ENCODE results near the gene LRRC39. TPM values are rescaled to one million over a fixed set of nuclear protein-coding genes. Genes with fewer than 3 reads are reported as not detected.
"Not testable (repeated sequence)": the region's sequence is repeated elsewhere in the genome, so short reads cannot be mapped to it uniquely, and the experiment has no call there.

LRRC39 gene
- total RNA-seq, 1 donor from 2014 or later = 1.2 TPM

DNA sequence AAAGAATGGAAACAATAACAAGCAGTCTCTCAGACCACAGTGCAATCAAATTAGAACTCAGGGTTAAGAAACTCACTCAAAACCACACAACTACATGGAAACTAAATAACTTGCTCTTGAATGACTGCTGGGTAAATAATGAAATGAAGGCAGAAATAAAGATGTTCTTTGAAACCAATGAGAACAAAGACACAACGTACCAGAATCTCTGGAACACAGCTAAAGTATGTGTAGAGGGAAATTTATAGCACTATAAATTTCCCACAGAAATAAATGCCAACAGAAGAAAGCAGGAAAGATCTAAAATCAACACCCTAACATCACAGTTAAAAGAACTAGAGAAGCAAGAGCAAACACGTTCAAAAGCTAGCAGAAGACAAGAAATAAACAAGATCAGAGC lies 24.6 kb upstream of the LRRC39 start:
- not testable (repeated sequence) for H3K4me3 ChIP-seq, H3K4me1 ChIP-seq
- H3K36me3 ChIP-seq = peaks cover 0 to 45% of the 10 kb centered on the region in 2 donors

DNA sequence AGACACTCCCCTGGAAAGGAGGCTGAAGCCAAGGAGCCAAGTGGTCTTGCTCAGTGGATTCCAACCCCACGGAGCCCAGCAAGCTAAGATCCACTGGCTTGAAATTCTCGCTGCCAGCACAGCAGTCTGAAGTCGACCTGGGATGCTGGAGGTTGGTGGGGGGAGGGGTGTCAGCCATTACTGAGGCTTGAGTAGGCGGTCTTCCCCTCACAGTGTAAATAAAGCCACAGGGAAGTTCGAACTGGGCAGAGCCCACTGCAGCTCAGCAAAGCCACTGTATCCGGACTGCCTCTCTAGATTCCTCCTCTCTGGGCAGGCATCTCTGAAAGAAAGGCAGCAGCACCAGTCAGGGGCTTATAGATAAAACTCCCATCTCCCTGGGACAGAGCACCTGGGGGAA lies 22.0 kb upstream of the LRRC39 start:
- peaks cover 0 to 30% of the 10 kb centered on the region in 2 donors for H3K36me3 ChIP-seq
- not testable (repeated sequence) for H3K27me3 ChIP-seq

More for the DNA sequence above, 24.6 kb upstream of the LRRC39 start:
- H3K27me3 ChIP-seq; H3K27ac ChIP-seq; DNase-seq (ENCODE audit: extremely low spot score in 2 of 2); H3K9me3 ChIP-seq; intact Hi-C loops (cut with DNase I): not testable (repeated sequence)
- peak in 1 of 2 donors; percentile 44 for TF ChIP-seq POLR2AphosphoS5 (IDR thresholded peaks at IDR 0.05; ENCODE audit: insufficient read depth in 1 of 2, low read depth in 1 of 2)

DNA sequence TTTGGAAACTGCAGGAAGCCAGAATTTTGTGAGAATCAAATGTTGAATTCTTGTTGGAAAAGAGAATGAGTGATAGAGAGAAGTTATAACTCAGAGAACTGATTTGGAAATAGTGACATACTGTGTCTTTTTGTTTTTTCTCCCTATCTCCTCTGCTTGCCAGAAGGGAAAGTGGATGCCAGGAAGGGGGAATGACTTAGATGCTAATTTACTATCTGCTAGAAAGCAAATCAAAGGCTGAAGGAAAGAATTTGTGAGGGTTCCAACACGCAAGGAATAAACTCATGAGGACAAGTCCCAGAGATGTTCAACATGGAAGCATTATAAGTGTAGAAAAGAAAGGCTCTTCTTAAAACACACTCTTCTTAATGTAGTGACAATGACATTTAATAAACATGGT lies 20.5 kb upstream of the LRRC39 start:
- H3K27me3 ChIP-seq = no peaks in the 10 kb centered on the region
- intact Hi-C loops (cut with DNase I) = no loop called here
- peaks cover 0 to 30% of the 10 kb centered on the region in 2 donors for H3K36me3 ChIP-seq
- TF ChIP-seq POLR2AphosphoS5 (IDR thresholded peaks at IDR 0.05; ENCODE audit: insufficient read depth in 1 of 2, low read depth in 1 of 2) = no peak
- no peak for TF ChIP-seq CTCF (IDR thresholded peaks at IDR 0.05)
- TF ChIP-seq POLR2A (IDR thresholded peaks at IDR 0.05) = no peak
- no peak for DNase-seq (ENCODE audit: extremely low spot score in 2 of 2)
- H3K9me3 ChIP-seq = no peaks in the 10 kb centered on the region
- no peaks in the 10 kb centered on the region for H3K4me1 ChIP-seq
- H3K4me3 ChIP-seq = no peak overlapping the region
- no peak overlapping the region for H3K27ac ChIP-seq

More for the DNA sequence above, 22.0 kb upstream of the LRRC39 start:
- H3K9me3 ChIP-seq; H3K27ac ChIP-seq; H3K4me1 ChIP-seq; intact Hi-C loops (cut with DNase I); DNase-seq (ENCODE audit: extremely low spot score in 2 of 2); H3K4me3 ChIP-seq: not testable (repeated sequence)

DNA sequence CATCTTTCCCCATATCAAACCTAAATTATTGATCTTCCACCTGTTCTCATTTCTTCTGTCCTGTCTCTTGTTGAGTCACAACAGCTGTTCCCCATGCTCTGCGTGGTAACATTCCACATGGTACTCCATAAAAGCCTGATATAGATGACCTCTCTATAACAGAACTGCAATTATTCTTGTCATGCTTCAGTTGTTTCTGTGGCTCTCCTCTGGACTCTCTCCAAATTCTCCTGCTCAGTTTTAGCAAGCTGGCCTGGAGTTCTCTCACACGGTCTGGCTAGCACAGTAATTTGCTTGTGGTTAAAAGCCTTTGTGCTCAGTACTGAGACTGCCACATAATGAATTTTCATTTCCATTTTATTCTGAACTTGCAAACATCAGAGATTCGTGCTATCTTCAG lies 10.6 kb upstream of the LRRC39 start:
- no peak for DNase-seq (ENCODE audit: extremely low spot score in 2 of 2)

DNA sequence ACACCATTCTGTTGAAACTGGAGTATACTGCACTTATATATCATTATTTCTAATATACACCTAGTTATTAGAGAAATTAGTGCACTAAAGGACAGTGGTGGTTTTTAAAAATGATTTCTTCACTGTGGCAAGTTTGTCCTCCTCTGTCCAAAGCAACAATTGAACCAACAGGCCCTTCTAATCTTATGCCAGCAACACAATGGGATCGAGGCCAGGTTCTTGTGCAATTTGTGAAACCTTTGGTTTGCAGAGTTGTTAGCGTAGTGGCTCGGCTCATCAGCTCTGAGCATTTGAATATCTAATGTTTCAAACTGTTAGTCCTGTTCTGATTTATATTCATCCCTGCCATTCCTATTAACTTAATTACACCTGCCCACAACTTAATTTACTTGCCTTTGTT lies 9.9 kb upstream of the LRRC39 start:
- intact Hi-C loops (cut with DNase I) = no loop called here
- Histone ChIP-seq H3K27me3 (no peaks in the 10 kb centered on the region), H3K9me3 (no peaks in the 10 kb centered on the region), H3K36me3 (no peaks in the 10 kb centered on the region), H3K4me1 (peaks cover 10% of the 10 kb centered on the region), H3K27ac (no peak overlapping the region), H3K4me3 (no peak overlapping the region)
- DNase-seq (ENCODE audit: extremely low spot score in 2 of 2) = no peak
- TF ChIP-seq POLR2AphosphoS5 (IDR thresholded peaks at IDR 0.05; ENCODE audit: insufficient read depth in 1 of 2, low read depth in 1 of 2) (no peak), POLR2A (IDR thresholded peaks at IDR 0.05) (no peak), CTCF (IDR thresholded peaks at IDR 0.05) (no peak)

More for the DNA sequence above, 10.6 kb upstream of the LRRC39 start:
- intact Hi-C loops (cut with DNase I) = no loop called here
- TF ChIP-seq POLR2A (IDR thresholded peaks at IDR 0.05) (no peak), POLR2AphosphoS5 (IDR thresholded peaks at IDR 0.05; ENCODE audit: insufficient read depth in 1 of 2, low read depth in 1 of 2) (no peak), CTCF (IDR thresholded peaks at IDR 0.05) (no peak)
- no peaks in the 10 kb centered on the region for H3K9me3 ChIP-seq
- H3K4me3 ChIP-seq = no peak overlapping the region
- no peaks in the 10 kb centered on the region for H3K36me3 ChIP-seq
- H3K27ac ChIP-seq = no peak overlapping the region
- H3K27me3 ChIP-seq = no peaks in the 10 kb centered on the region
- peaks cover 10% of the 10 kb centered on the region for H3K4me1 ChIP-seq

DNA sequence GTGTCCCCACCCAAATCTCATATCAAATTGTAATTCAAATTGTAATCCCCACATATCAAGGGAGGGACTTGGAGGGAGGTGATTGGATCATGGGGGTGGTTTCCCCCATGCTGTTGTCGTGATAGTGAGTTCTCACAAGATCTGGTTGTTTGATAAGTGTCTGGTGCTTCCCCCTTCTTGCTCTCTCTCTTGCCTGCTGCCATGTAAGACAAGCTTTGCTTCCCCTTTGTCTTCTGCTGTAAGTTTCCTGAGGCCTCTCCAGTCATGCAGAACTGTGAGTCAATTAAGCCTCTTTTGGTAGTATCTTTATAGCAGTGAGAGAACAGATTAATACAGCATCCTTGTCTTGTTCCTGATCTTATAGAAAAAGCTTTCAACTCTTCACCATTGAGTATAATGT lies 6.5 kb upstream of the LRRC39 start:
- DNase-seq (ENCODE audit: extremely low spot score in 2 of 2) = no peak
- no peaks in the 10 kb centered on the region for H3K9me3 ChIP-seq
- no peaks in the 10 kb centered on the region for H3K36me3 ChIP-seq
- TF ChIP-seq POLR2A (IDR thresholded peaks at IDR 0.05) (no peak), POLR2AphosphoS5 (IDR thresholded peaks at IDR 0.05; ENCODE audit: insufficient read depth in 1 of 2, low read depth in 1 of 2) (no peak), CTCF (IDR thresholded peaks at IDR 0.05) (no peak)
- intact Hi-C loops (cut with DNase I) = no loop called here
- H3K27ac ChIP-seq = no peak overlapping the region
- no peaks in the 10 kb centered on the region for H3K27me3 ChIP-seq
- H3K4me3 ChIP-seq = no peak overlapping the region
- peaks cover 10% of the 10 kb centered on the region for H3K4me1 ChIP-seq
